ENCODE data around the gene TACC2.

GRCh38 chr10:122151121-122151694 lies 162.2 kb downstream of the TACC2 start:
- TF ChIP-seq CTCF (conservative IDR thresholded peaks at IDR 0.05; ENCODE audit: low read depth in 2 of 2) (no peak), POLR2AphosphoS5 (IDR thresholded peaks at IDR 0.05; ENCODE audit: low read depth) (no peak), JUNB (IDR thresholded peaks at IDR 0.05; ENCODE audit: unreplicated experiment) (no peak), CREB1 (CRISPR knock-in tag; IDR thresholded peaks at IDR 0.05; ENCODE audit: low read depth) (no peak), EZH2 (IDR thresholded peaks at IDR 0.05; ENCODE audit: low read depth, unreplicated experiment) (no peak), REST (IDR thresholded peaks at IDR 0.05; ENCODE audit: unreplicated experiment) (no peak), ZNF462 (CRISPR knock-in tag; IDR thresholded peaks at IDR 0.05) (no peak), EZH2phosphoT487 (IDR thresholded peaks at IDR 0.05; ENCODE audit: unreplicated experiment) (no peak), ZNF114 (CRISPR knock-in tag; IDR thresholded peaks at IDR 0.05) (no peak), NANOG (IDR thresholded peaks at IDR 0.05; ENCODE audit: borderline replicate concordance) (no peak), ZNF331 (CRISPR knock-in tag; IDR thresholded peaks at IDR 0.05; ENCODE audit: low read depth) (no peak), ETS1 (IDR thresholded peaks at IDR 0.05) (no peak), STAT1 (IDR thresholded peaks at IDR 0.05; ENCODE audit: unreplicated experiment) (no peak)
